Uterus (tissue), 4 donors: Measurements from ENCODE around the gene SLC25A1. TPM values are rescaled to one million over a fixed set of nuclear protein-coding genes. Genes with fewer than 3 reads are reported as not detected.

Experiments used
- DNase-seq, 2 donors: peaks; one replicate each; pipeline ENCODE4 v3.0.0-alpha.2; 2019 to 2020
- H3K27ac ChIP-seq, 2 donors: fragments of 200-600 bp; sonication (generic); 1 replicate in 1 of 2; 2 replicates in 1 of 2; pipeline ENCODE4 v1.5.1; 2016 to 2018
- H3K27me3 ChIP-seq, 2 donors: fragments of 200-600 bp; sonication (generic); one replicate each; pipeline ENCODE4 v1.5.1; 2018 to 2019; ENCODE audit warnings: control low read depth in 1 of 2
- H3K36me3 ChIP-seq, 2 donors: fragments of 200-600 bp; sonication (generic); one replicate each; pipeline ENCODE4 v1.5.1; 2019; ENCODE audit warnings: control low read depth in 1 of 2
- H3K4me1 ChIP-seq, 2 donors: fragments of 200-600 bp; sonication (generic); one replicate each; pipeline ENCODE4 v1.5.1; 2018 to 2019; ENCODE audit warnings: control low read depth in 1 of 2
- H3K4me3 ChIP-seq, 2 donors: fragments of 200-600 bp; sonication (generic); 1 replicate in 1 of 2; 2 replicates in 1 of 2; pipeline ENCODE4 v1.5.1; 2018 to 2019; ENCODE audit warnings: mild to moderate bottlenecking in 1 of 2
- H3K9me3 ChIP-seq, 2 donors: fragments of 200-600 bp; sonication (generic); one replicate each; pipeline ENCODE4 v1.5.1; 2019; ENCODE audit warnings: control low read depth in 1 of 2
- CTCF ChIP-seq, 4 experiments: fragments of 200-600 bp in 2 of 4; fragments of 450-650 bp in 2 of 4; sonication (generic) in 2 of 4; IDR thresholded peaks; one replicate each; pipeline ENCODE4 v1.5.1; 2016 to 2019; ENCODE audit warnings: antibody characterized with exemption in 4 of 4, mild to moderate bottlenecking in 2 of 4, moderate library complexity in 1 of 4
- POLR2A ChIP-seq, 2 donors: fragments of 450-650 bp; IDR thresholded peaks; one replicate each; pipeline ENCODE4 v1.6.1; 2016; ENCODE audit warnings: antibody characterized with exemption in 2 of 2, mild to moderate bottlenecking in 1 of 2, moderate library complexity in 1 of 2
- intact Hi-C: fragments of 100-400 bp; cut with DNase I; formaldehyde crosslinking; loops from one replicate; pipeline ENCODE4 v1.15.1; 2023; ENCODE audit warnings: low total_unique reads
- total RNA-seq, 4 donors: library from RNA; depleted of rRNA in 3 of 4; stranded (reverse); fragments of >200 nt in 3 of 4; gene quantifications; one replicate each; pipeline versions ENCODE4 v1.1.0 to v1.2.4, GENCODE V29; 2014 to 2023
- donor health status: DM: yes; HTN: yes; CAD: no.

SLC25A1 gene
- total RNA-seq, 4 donors from 2014 or later: 4.7 to 42.7 (median 27.3) TPM

DNA sequence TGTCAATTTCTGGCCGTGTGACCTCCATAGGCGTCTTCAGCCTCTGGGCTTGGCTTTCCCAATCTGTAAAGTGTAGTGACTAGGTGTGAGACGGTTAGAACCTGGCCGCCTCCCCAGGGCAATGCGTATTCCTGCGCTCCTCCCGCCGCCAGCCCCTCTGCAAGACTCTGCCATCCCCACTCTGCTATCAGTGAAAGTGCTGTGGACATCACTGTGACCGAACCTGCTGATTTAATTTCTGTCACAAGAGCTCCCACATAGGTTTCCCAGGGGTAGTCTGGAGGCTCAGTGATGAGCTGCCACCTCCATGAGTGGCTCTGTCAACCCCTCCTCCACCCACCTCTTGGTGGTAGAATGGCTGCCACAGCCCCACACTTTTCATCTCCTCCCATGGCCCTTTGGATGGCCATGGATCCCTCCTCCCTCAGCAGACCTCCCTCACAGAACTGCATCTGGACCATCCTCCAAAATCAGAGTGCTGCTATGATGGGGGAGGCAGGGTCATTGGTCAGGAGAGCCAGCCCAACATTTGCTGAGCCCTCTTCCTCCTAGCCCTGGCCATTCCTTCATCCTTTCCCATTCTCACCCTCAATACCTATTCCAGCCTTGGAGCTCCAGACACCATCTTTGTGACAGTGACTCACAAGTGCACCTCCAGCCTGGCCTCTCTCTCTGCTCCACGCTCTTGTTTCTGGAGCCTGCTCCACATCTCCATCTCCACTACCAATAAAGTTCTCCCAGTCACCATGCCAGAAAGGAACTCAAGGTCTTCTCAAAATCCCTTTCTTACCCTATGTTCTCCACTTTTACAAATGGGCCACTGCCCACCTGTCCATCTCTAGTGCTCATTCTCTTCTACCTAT lies 27.0 kb downstream of the SLC25A1 start:
- Histone ChIP-seq H3K27me3 (peaks cover 5 to 26% of the 10 kb centered on the region in 2 donors), H3K4me3 (no peak overlapping the region), H3K9me3 (no peaks in the 10 kb centered on the region), H3K27ac (no peak overlapping the region), H3K4me1 (no peaks in the 10 kb centered on the region), H3K36me3 (no peaks in the 10 kb centered on the region)
- intact Hi-C loops: no loop called here
- no peak for TF ChIP-seq CTCF (IDR thresholded peaks at IDR 0.05)
- TF ChIP-seq POLR2A (IDR thresholded peaks at IDR 0.05): no peak
- no peak for DNase-seq

DNA sequence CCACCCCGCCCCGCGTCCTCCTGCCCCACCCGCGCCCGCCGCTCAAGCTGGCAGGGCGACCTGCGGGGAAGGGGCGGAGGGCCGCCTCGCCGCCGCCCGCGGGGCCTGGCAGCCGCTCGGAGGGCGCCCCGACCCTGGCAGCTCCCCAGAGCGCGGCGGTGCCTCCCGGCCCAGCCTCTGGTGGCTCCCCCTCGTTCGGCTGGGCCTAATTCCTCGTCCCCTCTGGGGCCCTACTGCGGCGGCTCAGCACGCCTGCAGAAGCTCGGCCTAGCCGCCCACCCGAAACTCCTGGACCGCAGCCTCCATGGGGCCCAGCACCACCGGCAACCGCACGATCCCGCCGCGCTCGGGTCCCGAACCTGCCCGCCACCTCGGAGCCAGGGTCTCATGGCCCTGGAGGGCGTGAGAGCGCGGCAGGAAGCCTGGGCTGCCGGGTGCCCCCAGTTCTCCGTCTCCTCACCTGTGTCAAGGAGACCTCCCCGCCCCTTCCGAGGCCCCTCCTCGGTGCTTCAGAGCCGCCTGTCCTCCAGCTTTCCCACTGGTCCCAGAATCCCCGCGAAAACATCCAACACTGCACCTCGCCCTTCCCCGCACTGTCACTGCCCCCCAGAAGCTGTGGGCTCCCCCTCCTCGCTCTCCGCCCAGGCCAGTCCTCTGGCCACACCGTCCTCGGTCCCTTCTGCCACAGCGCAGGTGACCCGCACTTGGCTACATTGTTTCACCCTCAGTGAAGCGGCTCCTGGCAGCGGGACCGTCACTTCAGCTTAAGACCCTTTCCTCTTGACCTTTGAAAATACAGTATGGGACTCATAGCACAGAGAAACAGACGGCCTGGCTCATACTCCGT lies 27.8 kb downstream of the SLC25A1 start:
- TF ChIP-seq POLR2A (IDR thresholded peaks at IDR 0.05) (no peak), CTCF (IDR thresholded peaks at IDR 0.05) (no peak)
- Histone ChIP-seq H3K36me3 (no peaks in the 10 kb centered on the region), H3K4me1 (no peaks in the 10 kb centered on the region), H3K9me3 (no peaks in the 10 kb centered on the region), H3K4me3 (no peak overlapping the region), H3K27ac (no peak overlapping the region), H3K27me3 (peaks cover 5 to 26% of the 10 kb centered on the region in 2 donors)
- intact Hi-C loops: no loop called here
- DNase-seq: no peak

GRCh38 chr22:19149991-19150390 lies 28.5 kb downstream of the SLC25A1 start, which contains the start of gene GSC2:
Gene GSC2 (minus strand): TSS chr22:19150292. CDS start chr22:19150283, 9 bp downstream.
- no peak for DNase-seq
- H3K9me3 ChIP-seq: no peaks in the 10 kb centered on the region
- peak within 1 kb of the TSS in 1 of 2 donors; percentile 7 for H3K4me3 ChIP-seq
- no peak for TF ChIP-seq CTCF (IDR thresholded peaks at IDR 0.05)
- TF ChIP-seq POLR2A (IDR thresholded peaks at IDR 0.05): no peak
- intact Hi-C loops: no loop called here
- no peaks in the 10 kb centered on the region for H3K4me1 ChIP-seq
- no peaks in the 10 kb centered on the region for H3K36me3 ChIP-seq
- peaks cover 5 to 26% of the 10 kb centered on the region in 2 donors for H3K27me3 ChIP-seq
- no peak within 1 kb of the TSS for H3K27ac ChIP-seq

GRCh38 chr22:19149047-19149883 lies 29.3 kb downstream of the SLC25A1 start:
- H3K27me3 ChIP-seq: peaks cover 5 to 26% of the 10 kb centered on the region in 2 donors
- H3K9me3 ChIP-seq: no peaks in the 10 kb centered on the region
- no peak for DNase-seq
- H3K27ac ChIP-seq: no peak overlapping the region
- intact Hi-C loops: no loop called here
- no peak for TF ChIP-seq POLR2A (IDR thresholded peaks at IDR 0.05)
- no peak for TF ChIP-seq CTCF (IDR thresholded peaks at IDR 0.05)
- H3K36me3 ChIP-seq: no peaks in the 10 kb centered on the region
- H3K4me3 ChIP-seq: peak overlapping the region in 1 of 2 donors; percentile 7
- no peaks in the 10 kb centered on the region for H3K4me1 ChIP-seq
